IPS DF 19.7 (cell line): ENCODE data around the gene PLAAT3.
"Not testable (repeated sequence)": the region's sequence is repeated elsewhere in the genome, so short reads cannot be mapped to it uniquely, and the experiment has no call there.

ENCODE experiments used
- DNase-seq: peaks from one replicate; pipeline ENCODE4 v3.0.0-alpha.2; 2013; ENCODE audit warnings: low read depth, low spot score

PLAAT3 gene

DNA sequence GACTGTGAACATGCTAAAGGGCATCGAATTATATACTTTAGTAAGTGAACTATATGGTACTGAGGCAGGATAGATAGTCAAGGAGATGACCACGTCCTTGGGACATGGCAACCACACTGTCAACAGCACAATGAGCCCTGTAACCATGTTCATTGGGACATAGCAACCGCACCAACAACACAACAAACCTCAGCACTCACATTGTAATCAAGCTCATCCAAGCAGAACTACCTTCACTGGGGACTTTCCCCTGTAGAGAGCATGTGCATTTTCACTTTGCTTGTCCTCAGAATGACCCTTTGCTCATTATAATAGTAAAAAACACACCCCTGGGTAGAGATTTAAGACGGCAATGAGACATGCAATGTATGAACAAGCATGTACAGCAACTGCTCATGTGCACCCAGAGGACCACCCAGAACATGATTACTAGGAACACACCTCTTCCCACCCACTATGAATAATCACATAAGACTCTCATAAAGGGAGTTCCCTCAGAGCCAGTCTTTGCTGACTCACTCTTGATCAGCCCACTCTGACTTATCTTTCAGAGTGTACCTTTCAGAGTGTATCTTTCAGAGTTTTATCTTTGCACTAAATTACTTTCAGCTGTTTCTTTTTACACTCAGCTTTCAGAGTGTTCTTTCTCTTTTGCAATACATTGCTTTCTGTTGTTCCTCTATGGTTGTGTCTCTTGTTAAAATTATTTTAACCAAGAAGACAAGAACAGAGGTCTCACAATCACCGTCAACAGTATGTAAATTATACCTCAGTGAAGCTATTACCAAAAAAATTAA lies 47.0 kb downstream of the PLAAT3 start:
- no peak for DNase-seq

DNA sequence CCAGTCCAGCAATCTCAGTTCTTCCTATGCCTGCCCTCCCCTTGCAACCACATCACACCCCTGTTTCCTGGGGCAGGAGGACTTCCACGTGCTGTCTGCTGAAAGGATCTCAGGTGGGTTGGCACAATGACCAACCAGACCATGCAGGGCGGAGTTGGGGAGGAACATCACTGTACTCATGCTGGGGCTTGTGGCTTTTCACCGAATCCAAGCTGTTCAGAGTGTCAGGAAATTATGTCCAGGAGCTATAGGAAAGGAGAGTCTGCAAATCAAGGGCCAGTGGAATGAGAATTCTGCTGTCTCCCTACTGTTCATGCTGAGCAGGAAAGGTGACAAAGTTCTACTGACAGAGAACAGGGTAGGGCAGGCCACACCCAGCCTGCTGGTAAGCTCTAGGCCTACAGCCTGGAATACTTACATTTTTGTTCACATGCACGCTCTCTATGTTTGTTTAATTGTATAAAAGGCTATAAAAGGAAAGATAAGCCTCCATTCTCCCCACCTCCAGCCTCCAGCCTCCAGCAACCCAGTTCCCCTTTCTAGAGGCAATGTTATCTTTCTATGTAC lies 49.4 kb downstream of the PLAAT3 start:
- DNase-seq: no peak

GRCh38 chr11:63564056-63564774 lies 50.0 kb downstream of the PLAAT3 start:
- DNase-seq: no peak

DNA sequence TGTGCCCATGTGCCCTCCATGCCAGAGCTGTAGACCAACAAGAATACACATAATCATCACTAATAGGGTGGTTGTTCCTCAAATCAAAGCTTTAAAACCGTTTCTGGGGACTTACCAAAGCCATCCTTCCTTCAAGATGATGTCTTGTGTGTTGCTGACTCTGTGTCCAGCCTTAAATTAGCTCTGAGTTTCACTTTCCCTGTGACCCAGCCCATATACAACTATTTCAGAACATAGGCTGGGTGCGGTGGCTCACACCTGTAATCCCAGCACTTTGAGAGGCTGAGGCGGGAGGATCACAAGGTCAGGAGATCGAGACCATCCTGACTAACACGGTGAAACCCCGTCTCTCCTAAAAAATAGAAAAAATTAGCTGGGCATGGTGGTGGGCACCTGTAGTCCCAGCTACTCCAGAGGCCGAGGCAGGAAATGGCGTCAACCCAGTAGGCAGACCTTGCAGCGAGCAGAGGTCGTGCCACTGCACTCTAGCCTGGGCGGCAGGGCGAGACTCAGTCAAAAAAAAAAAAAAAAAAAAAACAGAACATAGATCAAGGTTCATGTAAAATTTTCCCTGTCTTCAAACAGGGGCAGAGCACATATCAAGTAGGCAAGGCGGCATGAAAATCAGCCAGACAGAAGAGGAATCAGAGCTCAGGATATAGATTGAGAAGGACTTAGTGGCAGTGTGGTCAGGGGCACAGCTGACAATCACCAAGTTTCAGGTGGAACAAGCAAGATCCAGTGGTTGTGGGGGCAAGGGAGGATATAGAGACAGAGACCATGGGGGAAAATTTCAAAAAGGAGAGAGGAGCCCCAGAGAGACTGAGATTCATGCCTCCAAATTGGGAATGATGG lies 50.8 kb downstream of the PLAAT3 start, which contains the start of gene PLAAT2:
PLAAT2 (minus strand) TSS at position 179 of the 855 bp plus-strand sequence; CDS start at position 124, 55 bp downstream.
- DNase-seq: no peak

DNA sequence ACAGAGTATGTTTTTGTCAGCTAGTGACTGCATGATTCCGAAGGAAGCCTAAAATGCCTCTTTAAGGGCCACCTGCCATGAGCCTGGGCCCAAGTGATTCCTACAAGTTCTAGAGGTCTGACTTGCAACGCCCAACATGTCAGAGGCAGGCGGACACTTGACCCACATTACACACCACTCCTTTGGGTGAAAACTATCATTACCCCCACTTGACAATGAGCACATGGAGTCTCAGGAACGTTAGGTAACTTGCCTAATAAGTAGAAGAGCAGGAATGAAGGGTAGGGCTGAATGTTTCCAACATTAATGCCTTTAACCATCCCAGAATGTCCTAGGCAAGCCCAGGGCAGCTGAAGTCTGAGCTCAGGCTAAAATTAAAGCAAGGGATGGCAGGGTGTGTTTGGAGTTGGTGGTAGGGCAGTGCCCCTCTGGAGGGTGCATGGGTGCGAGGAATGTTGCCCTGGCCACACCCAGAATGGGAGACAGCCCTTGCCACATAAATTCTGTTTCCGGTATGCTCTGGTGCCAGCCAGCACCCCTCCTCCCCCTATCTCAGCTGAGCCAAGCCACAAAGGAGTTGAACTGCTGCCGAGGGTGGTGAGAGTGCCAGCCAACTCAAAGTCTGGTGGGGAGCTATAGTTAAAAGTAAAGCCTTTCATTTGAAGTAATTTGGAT lies 53.6 kb downstream of the PLAAT3 start:
- DNase-seq: no peak

- DNase-seq: no peak
Measured at GRCh38 chr11:63558459-63559157, 55.6 kb downstream of the PLAAT3 start.

DNA sequence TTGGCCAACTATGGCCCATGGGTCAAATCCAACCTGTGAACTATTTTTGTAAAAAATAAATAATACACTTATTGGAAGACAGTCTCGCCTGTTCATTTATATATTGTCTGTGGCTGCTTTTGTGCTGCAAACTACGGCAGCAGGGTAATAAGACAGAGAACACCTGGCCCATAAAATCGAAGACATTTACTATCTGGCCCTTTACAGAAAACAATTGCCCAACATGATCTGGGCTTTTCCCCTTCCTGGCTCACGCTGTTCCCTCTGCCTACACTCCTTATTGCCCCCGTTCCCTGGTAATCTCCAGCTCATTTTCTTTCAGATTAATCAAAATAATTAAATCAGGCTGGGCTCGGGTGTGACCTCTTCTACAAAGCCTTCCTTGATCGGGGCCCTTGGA lies 56.7 kb downstream of the PLAAT3 start:
- no peak for DNase-seq

GRCh38 chr11:63556404-63557013 lies 57.7 kb downstream of the PLAAT3 start:
- DNase-seq: no peak

DNA sequence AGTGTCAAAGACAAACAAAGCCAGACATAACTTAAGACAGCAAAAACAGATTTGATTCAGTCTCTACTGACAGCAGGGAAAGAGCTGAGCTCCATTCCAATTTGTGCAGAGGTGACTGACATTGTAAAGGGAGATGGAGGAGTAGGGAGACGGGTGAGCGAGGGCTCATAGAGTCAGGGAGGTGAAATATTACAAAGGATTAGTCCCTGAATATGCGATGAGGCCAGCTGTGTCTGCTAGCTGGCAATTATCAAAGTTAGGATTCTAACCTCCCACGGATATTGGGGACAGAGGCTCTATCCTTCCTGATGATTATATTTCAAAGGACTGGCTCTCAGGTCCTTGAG lies 59.4 kb downstream of the PLAAT3 start:
- no peak for DNase-seq

GRCh38 chr11:63553759-63554158 lies 60.5 kb downstream of the PLAAT3 start:
- DNase-seq: no peak

DNA sequence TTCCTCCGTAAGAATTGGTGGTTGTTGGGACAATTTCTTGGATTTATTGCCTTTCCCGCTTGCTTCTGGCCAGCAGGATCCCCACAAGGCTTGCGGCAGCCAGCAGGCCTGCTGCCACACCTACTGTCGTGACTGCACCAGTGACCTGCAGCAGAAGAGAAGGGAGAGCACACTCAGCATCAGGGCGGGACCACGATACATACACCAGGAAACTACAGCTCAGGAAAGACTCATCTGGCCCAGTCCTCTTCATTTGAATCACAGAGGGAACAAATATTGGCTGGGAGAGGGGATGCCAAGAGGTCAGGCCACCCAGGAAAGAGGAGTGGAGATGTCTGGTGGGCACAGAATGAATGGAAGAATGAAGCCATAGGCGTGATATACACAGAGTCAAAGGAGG lies 61.3 kb downstream of the PLAAT3 start:
- DNase-seq: no peak

DNA sequence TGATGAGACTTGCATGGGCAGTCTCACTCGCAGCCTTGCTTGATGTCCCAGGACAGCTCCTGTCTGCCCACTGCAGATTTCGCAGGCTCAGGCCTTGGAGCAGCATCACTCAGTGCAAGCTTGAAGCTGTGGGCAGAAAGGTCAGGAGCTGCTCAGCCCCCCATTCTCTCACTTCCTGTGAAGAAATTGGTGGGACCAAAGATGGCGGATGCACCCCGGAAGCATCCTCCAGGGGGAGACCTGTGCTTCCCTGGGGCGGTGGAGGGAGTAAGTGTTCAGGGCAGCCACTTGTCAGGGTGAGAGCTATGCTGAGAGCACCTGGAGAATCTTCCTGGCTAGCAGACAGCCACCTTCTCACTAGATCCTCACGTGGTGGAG lies 62.4 kb downstream of the PLAAT3 start:
- no peak for DNase-seq

GRCh38 chr11:63551091-63551888 lies 62.9 kb downstream of the PLAAT3 start:
- no peak for DNase-seq

DNA sequence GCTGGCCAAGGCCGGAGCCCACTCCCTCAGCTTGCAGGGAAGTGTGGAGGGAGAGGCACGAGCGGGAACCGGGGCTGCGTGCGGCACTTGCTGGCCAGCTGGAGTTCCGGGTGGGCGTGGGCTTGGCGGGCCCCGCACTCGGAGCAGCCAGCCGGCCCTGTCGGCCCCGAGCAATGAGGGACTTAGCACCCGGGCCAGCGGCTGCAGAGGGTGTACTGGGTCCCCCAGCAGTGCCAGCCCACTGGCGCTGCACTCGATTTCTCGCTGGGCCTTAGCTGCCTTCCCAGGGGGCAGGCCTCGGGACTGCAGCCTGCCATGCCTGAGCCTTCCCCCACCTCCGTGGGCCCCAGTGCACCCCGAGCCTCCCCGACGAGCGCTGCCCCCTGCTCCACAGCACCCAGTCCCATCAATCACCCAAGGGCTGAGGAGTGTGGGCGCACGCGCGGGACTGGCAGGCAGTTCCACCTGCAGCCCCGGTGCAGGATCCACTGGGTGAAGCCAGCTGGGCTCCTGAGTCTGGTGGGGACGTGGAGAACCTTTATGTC lies 64.0 kb downstream of the PLAAT3 start:
- DNase-seq: not testable (repeated sequence)

DNA sequence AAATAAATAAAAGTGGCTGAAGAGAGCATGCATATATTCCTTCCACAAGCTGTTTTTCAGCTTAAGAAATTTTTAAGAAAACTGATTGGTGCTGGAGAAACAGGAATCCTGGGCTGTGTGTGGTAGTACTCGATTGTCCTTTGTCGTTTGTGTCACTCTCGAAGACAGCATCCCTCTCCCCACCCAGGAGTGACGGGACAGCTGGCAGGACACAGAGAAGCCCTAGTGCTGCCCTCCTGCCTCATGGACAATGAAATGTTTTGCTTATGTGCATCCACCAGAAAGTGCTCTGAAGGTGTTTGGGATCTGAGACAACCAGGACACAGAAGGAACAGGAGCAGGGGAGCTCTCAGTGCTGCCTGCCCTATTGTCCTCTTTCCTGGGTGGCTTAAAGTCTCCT lies 64.8 kb downstream of the PLAAT3 start:
- DNase-seq: no peak

GRCh38 chr11:63548178-63548577 lies 66.1 kb downstream of the PLAAT3 start:
- no peak for DNase-seq

- no peak for DNase-seq
Measured at GRCh38 chr11:63547061-63547460, 67.2 kb downstream of the PLAAT3 start.

DNA sequence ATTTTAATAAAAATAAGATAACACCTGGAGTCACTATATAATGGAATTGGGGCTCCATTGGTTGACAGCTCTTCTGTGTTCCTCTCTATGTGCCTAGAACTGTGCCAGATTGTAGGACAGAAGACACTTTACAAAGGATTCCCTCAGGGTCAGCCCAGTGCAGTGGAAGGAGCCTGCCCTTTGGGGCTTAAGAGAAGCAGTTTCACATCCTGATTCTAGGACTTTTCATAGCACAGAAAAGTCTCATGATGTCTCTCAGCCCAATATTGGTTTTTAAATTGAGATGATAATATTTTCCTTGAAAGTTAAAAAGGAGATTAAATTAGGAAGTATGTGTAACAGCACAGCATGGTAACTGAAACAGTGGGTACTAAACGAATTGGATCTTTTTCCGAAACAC lies 70.5 kb downstream of the PLAAT3 start:
- no peak for DNase-seq

- DNase-seq: not testable (repeated sequence)
Measured at GRCh38 chr11:63542506-63542905, 71.7 kb downstream of the PLAAT3 start.
